Esophagus muscularis mucosa (tissue), 4 donors: ENCODE measurements around the gene LRSAM1. TPM values are rescaled to one million over a fixed set of nuclear protein-coding genes. Genes with fewer than 3 reads are reported as not detected.
A peak's percentile ranks its signal among the peaks of the same experiment; 100 is the strongest.

Experiments
- DNase-seq: peaks from one replicate; pipeline ENCODE4 v3.0.0-alpha.2; 2017; ENCODE audit errors: extremely low spot score
- H3K27ac ChIP-seq, 4 donors: fragments of 200-600 bp; sonication (generic); replicated peaks in 1 of 4; 1 replicate in 3 of 4; 2 replicates in 1 of 4; pipeline ENCODE4 v1.5.1; 2016 to 2019; ENCODE audit warnings: mild to moderate bottlenecking in 1 of 4
- H3K27me3 ChIP-seq, 4 donors: fragments of 200-600 bp; sonication (generic); one replicate each; pipeline versions ENCODE4 v1.5.1 to v1.6.0; 2016 to 2019
- H3K36me3 ChIP-seq, 4 donors: fragments of 200-600 bp; sonication (generic); one replicate each; pipeline ENCODE4 v1.5.1; 2016 to 2019
- H3K4me1 ChIP-seq, 4 donors: fragments of 200-600 bp; sonication (generic); one replicate each; pipeline ENCODE4 v1.5.1; 2016 to 2019
- H3K4me3 ChIP-seq, 4 donors: fragments of 200-600 bp; sonication (generic); 1 replicate in 2 of 4; 2 replicates in 2 of 4; pipeline ENCODE4 v1.5.1; 2016 to 2019; ENCODE audit warnings: mild to moderate bottlenecking in 4 of 4, moderate library complexity in 1 of 4
- H3K9me3 ChIP-seq, 4 donors: fragments of 200-600 bp; sonication (generic); 1 replicate in 3 of 4; 2 replicates in 1 of 4; pipeline ENCODE4 v1.5.1; 2016 to 2019
- EP300 ChIP-seq: sonication (generic); formaldehyde crosslinking; IDR thresholded peaks from one replicate; pipeline ENCODE4 v1.6.1; 2017; ENCODE audit warnings: antibody characterized with exemption
- POLR2A ChIP-seq: fragments of 450-650 bp; IDR thresholded peaks from one replicate; pipeline ENCODE4 v1.6.1; 2017; ENCODE audit warnings: antibody characterized with exemption, moderate library complexity, mild to moderate bottlenecking, low read depth
- POLR2AphosphoS5 ChIP-seq, 2 donors: sonication (generic); formaldehyde crosslinking; IDR thresholded peaks; one replicate each; pipeline ENCODE4 v1.6.1; 2017; ENCODE audit warnings: antibody characterized with exemption in 2 of 2
- WGBS: methylation state at CpG from one replicate; pipeline ENCODE4 v1.1.5; 2018; 5-methylcytosine and 5-hydroxymethylcytosine counted together
- intact Hi-C: fragments of 100-400 bp; cut with DNase I; formaldehyde crosslinking; loops from one replicate; pipeline ENCODE4 v1.15.1; 2023
- total RNA-seq, 4 donors: library from RNA; depleted of rRNA; stranded (reverse); fragments of >200 nt; gene quantifications; one replicate each; pipeline versions ENCODE4 v1.1.0 to v1.2.1, GENCODE V29; 2016
- TF ChIP-seq, protein P1 (sequence below), 3 experiments: fragments of 200-600 bp in 2 of 3; fragments of 450-650 bp in 1 of 3; sonication (generic) in 2 of 3; IDR thresholded peaks; one replicate each; pipeline ENCODE4 v1.5.1; 2017 to 2019; ENCODE audit warnings: antibody characterized with exemption in 3 of 3, mild to moderate bottlenecking in 2 of 3, moderate library complexity in 1 of 3

Gene LRSAM1
- total RNA-seq, result 10 to 100 TPM; 13.6 to 26.2 (median 18.8) TPM

DNA sequence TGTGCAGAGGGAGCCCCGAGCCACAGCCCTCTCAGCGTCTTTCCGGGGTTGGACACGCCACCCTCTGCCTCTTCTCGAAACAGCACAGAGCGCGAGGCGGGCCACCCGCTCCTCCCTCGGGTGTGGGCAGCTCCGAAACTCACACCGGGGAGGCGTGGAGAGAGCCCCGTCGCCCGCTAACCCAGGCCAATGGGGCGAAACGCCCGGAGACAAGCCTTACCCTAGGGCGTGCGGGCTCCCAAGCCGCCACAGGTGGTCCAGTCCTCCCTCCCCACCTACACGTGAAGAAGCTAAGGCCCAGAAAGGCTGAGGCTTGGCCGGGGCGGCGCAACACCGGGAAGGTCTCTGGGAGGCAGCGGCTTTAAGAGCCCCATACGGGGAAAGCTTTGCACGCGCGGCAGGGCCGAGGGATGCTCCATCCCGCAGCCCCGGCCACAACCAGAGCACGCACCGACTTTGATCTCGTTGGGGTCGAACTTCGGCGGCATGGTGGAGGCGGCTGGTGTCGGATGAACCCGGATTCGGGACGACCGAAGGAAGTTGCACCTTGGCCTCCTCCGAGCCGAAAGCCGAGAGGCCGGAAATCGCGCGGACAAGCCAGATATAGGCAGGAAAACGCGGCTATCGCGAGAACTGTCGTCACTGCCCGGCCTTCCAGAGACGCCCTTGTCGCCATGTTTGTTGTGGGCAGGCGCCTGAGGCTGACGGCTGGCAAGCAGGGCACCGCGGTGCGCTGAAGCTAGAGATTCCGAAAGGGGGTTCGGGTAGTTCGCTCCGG lies at the start of gene LRSAM1, which contains the start of gene RPL12:
LRSAM1 (plus strand) TSS at position 681 of the 778 bp plus-strand sequence. CDS start 3,018 bp downstream, outside the sequence.
RPL12 (minus strand) TSS at position 577 of the 778 bp plus-strand sequence; CDS start at position 488, 89 bp downstream.
- TF ChIP-seq, protein P1, sequence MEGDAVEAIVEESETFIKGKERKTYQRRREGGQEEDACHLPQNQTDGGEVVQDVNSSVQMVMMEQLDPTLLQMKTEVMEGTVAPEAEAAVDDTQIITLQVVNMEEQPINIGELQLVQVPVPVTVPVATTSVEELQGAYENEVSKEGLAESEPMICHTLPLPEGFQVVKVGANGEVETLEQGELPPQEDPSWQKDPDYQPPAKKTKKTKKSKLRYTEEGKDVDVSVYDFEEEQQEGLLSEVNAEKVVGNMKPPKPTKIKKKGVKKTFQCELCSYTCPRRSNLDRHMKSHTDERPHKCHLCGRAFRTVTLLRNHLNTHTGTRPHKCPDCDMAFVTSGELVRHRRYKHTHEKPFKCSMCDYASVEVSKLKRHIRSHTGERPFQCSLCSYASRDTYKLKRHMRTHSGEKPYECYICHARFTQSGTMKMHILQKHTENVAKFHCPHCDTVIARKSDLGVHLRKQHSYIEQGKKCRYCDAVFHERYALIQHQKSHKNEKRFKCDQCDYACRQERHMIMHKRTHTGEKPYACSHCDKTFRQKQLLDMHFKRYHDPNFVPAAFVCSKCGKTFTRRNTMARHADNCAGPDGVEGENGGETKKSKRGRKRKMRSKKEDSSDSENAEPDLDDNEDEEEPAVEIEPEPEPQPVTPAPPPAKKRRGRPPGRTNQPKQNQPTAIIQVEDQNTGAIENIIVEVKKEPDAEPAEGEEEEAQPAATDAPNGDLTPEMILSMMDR (IDR thresholded peaks at IDR 0.05), result peak in 2 of 3 experiments; percentile 18 to 21
- TF ChIP-seq POLR2A, result peak; percentile 100
- TF ChIP-seq POLR2AphosphoS5 (IDR thresholded peaks at IDR 0.05), result peak; percentile 100
- TF ChIP-seq EP300, result no peak
- peaks cover 41 to 55% (median 45%) of the 10 kb centered on the region in 4 donors for H3K4me1 ChIP-seq
- H3K9me3 ChIP-seq, result no peaks in the 10 kb centered on the region
- peak within 1 kb of the TSS; percentile 81 to 96 (median 82) for H3K4me3 ChIP-seq
- under 1% methylated on average over 31 of the region's 71 CpGs for WGBS
- peak within 1 kb of the TSS; percentile 93 to 96 (median 95) for H3K27ac ChIP-seq
- peaks cover 29 to 61% (median 56%) of the 10 kb centered on the region in 4 donors for H3K36me3 ChIP-seq
- peak; percentile 99 for DNase-seq
- H3K27me3 ChIP-seq, result no peaks in the 10 kb centered on the region
- intact Hi-C loops, result loop anchor here (2.0 kb wide), 1 partner anchor 54 kb away; the partner anchor contains the start of gene SLC2A8

DNA sequence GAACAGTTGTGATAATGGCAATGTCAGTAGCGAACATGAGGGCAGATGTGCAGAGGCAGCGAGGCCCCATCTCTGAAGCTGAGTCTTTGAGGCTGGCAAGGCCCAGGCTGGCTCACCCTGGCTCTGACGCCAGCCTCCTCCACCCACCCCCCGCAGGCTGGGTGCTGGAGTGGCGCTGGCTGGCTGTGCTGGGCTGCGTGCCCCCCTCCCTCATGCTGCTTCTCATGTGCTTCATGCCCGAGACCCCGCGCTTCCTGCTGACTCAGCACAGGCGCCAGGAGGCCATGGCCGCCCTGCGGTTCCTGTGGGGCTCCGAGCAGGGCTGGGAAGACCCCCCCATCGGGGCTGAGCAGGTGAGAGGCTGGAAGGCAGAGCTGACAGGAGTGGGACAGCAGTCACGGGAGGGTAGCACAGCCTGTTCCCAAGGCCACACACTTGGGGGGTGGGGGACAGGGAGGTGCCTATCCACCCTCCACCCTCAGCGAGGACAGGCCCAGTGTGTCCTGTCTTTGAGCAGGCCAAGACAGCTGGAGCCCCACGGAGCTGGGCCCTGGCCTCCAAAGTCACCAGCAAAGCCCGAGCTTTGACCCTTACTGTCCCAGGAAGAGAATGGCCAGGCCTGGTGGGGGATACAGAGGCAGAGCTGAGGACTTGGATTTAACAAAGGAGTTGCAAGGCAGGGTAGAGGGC lies 48.8 kb upstream of the LRSAM1 start:
- H3K27me3 ChIP-seq, result no peaks in the 10 kb centered on the region
- peaks cover 17 to 23% (median 18%) of the 10 kb centered on the region in 4 donors for H3K4me1 ChIP-seq
- WGBS, result 93% methylated on average over 12 of the region's 18 CpGs
- H3K27ac ChIP-seq, result no peak overlapping the region
- no peak for DNase-seq
- TF ChIP-seq, protein P1 (IDR thresholded peaks at IDR 0.05), result no peak
- no peak for TF ChIP-seq POLR2A
- TF ChIP-seq EP300, result no peak
- no peak for TF ChIP-seq POLR2AphosphoS5 (IDR thresholded peaks at IDR 0.05)
- H3K36me3 ChIP-seq, result peaks cover 12 to 80% (median 54%) of the 10 kb centered on the region in 4 donors
- H3K9me3 ChIP-seq, result no peaks in the 10 kb centered on the region
- H3K4me3 ChIP-seq, result no peak overlapping the region
- intact Hi-C loops, result no loop called here

DNA sequence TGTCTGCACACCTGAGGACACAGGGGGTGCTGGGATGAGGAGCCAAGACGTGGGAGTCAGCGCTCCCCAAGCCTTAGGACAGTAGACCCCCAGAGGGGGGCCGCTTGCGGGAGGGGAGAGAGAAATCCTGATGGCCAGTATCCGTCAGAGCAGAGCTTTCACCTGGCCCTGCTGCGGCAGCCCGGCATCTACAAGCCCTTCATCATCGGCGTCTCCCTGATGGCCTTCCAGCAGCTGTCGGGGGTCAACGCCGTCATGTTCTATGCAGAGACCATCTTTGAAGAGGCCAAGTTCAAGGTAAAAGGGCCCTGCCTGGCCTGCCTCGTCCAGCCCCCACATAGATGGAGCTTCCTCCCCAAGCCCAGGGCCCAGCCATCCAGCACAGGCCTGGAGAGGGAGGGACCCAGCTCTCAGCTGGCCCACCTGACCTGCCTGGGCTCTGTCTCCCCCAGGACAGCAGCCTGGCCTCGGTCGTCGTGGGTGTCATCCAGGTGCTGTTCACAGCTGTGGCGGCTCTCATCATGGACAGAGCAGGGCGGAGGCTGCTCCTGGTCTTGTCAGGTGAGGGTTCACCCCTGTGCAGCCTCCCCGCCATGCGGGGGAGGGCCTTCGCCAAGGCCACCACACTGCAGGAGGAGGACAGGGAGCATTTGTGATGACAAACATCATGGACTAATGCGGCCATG lies 47.7 kb upstream of the LRSAM1 start:
- peaks cover 12 to 90% (median 60%) of the 10 kb centered on the region in 4 donors for H3K36me3 ChIP-seq
- WGBS, result 98% methylated on average over 8 of the region's 22 CpGs
- intact Hi-C loops, result no loop called here

DNA sequence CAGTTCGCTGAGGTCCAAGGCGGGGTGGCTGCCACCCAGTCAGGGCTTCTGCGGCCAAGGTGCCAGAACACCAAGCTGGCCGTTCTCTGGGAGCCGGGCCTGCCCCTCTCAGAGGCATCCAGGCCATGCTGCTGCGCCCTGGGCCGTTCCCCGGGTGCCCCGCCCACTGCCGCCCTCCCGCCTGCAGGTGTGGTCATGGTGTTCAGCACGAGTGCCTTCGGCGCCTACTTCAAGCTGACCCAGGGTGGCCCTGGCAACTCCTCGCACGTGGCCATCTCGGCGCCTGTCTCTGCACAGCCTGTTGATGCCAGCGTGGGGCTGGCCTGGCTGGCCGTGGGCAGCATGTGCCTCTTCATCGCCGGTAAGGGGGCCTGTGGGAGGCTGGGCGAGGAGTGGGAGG lies 46.7 kb upstream of the LRSAM1 start:
- peaks cover 0 to 8% (median 1%) of the 10 kb centered on the region in 4 donors for H3K4me1 ChIP-seq
- no peaks in the 10 kb centered on the region for H3K27me3 ChIP-seq
- intact Hi-C loops, result no loop called here
- H3K9me3 ChIP-seq, result no peaks in the 10 kb centered on the region
- TF ChIP-seq POLR2A, result no peak
- TF ChIP-seq, protein P1 (IDR thresholded peaks at IDR 0.05), result no peak
- TF ChIP-seq EP300, result no peak
- TF ChIP-seq POLR2AphosphoS5 (IDR thresholded peaks at IDR 0.05), result no peak
- WGBS, result 89% methylated on average over 11 of the region's 23 CpGs
- no peak overlapping the region for H3K4me3 ChIP-seq
- H3K27ac ChIP-seq, result no peak overlapping the region
- H3K36me3 ChIP-seq, result peaks cover 12 to 89% (median 59%) of the 10 kb centered on the region in 4 donors
- DNase-seq, result no peak

More for the DNA sequence above, 47.7 kb upstream of the LRSAM1 start:
- no peak for TF ChIP-seq POLR2A
- no peak for TF ChIP-seq EP300
- TF ChIP-seq, protein P1 (IDR thresholded peaks at IDR 0.05), result no peak
- TF ChIP-seq POLR2AphosphoS5 (IDR thresholded peaks at IDR 0.05), result no peak
- Histone ChIP-seq H3K27ac (no peak overlapping the region), H3K27me3 (no peaks in the 10 kb centered on the region), H3K9me3 (no peaks in the 10 kb centered on the region), H3K4me3 (no peak overlapping the region), H3K4me1 (peaks cover 6 to 12% (median 10%) of the 10 kb centered on the region in 4 donors)
- no peak for DNase-seq
